Parathyroid adenoma (tissue), 2 donors: Measurements from ENCODE around the gene BCL11B.
A peak's percentile ranks its signal among the peaks of the same experiment; 100 is the strongest.

ENCODE experiments used
- H2AFZ ChIP-seq: fragments of 300-600 bp; sonication (generic); one replicate; pipeline ENCODE4 v1.7.0; 2017; ENCODE audit warnings: antibody characterized with exemption, mild to moderate bottlenecking
- H3K27ac ChIP-seq: fragments of 300-600 bp; sonication (generic); one replicate; pipeline ENCODE4 v1.7.0; 2017
- H3K27me3 ChIP-seq: fragments of 300-600 bp; sonication (generic); one replicate; pipeline ENCODE4 v1.7.0; 2017; ENCODE audit warnings: low read length; ENCODE audit not compliant: control insufficient read depth, insufficient read depth
- H3K36me3 ChIP-seq: fragments of 300-600 bp; sonication (generic); one replicate; pipeline ENCODE4 v1.7.0; 2017; ENCODE audit warnings: low read length; ENCODE audit not compliant: control insufficient read depth, insufficient read depth
- H3K4me1 ChIP-seq: fragments of 300-600 bp; sonication (generic); one replicate; pipeline ENCODE4 v1.7.0; 2017; ENCODE audit warnings: control low read depth
- H3K4me2 ChIP-seq: fragments of 300-600 bp; sonication (generic); one replicate; pipeline ENCODE4 v1.7.0; 2017; ENCODE audit warnings: low read length
- H3K4me3 ChIP-seq: fragments of 300-600 bp; sonication (generic); one replicate; pipeline ENCODE4 v1.7.0; 2017; ENCODE audit warnings: low read depth, low read length
- H3K79me2 ChIP-seq: fragments of 300-600 bp; sonication (generic); one replicate; pipeline ENCODE4 v1.7.0; 2017; ENCODE audit warnings: control low read depth
- H3K9ac ChIP-seq: fragments of 300-600 bp; sonication (generic); one replicate; pipeline ENCODE4 v1.7.0; 2017; ENCODE audit warnings: mild to moderate bottlenecking
- H3K9me3 ChIP-seq: fragments of 300-600 bp; sonication (generic); one replicate; pipeline ENCODE4 v1.7.0; 2017; ENCODE audit warnings: low read length; ENCODE audit not compliant: control insufficient read depth
- TF ChIP-seq, protein P1 (sequence below): fragments of 300-600 bp; sonication (generic); IDR thresholded peaks from one replicate; pipeline ENCODE4 v1.7.0; 2017; ENCODE audit warnings: antibody characterized with exemption, mild to moderate bottlenecking
- donor health status: primary hyperparathyroidism.

Gene BCL11B

DNA sequence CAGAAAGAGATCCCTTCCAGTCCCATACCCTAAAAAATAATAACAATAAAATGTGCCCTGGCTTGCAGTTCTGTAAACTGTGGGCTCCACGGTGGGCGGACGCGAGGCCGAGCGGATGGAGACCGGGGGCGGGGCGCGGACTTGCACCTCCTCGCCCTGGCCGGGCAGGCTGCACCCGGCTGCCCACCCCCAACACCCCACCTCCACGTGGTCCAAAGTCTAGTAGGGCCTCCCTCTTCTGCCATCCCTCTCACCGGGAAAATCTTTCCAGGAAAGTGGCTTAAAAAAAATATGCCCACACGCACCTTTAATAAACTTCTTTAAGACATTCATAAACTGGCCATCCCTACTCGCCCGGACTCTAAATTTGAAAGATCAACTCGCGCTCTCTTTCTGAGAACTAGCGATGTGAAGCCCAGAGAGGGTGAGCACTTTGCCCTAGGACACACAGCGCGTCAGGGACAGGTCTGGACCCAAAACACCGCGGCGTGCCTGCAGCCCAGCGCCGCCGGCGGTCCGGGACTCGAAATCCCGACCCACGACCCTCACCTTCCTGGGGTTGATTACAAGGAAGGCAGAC is 1.9 kb upstream of the BCL11B start:
- no peaks in the 10 kb centered on the region for H3K79me2 ChIP-seq
- no peak overlapping the region for H3K9ac ChIP-seq
- H3K4me2 ChIP-seq: peak overlapping the region; percentile 50
- no peak overlapping the region for H2AFZ ChIP-seq
- H3K36me3 ChIP-seq: no peaks in the 10 kb centered on the region
- H3K9me3 ChIP-seq: no peaks in the 10 kb centered on the region
- H3K4me3 ChIP-seq: peak overlapping the region; percentile 22
- no peaks in the 10 kb centered on the region for H3K4me1 ChIP-seq
- no peaks in the 10 kb centered on the region for H3K27me3 ChIP-seq
- no peak overlapping the region for H3K27ac ChIP-seq
- TF ChIP-seq, protein P1, sequence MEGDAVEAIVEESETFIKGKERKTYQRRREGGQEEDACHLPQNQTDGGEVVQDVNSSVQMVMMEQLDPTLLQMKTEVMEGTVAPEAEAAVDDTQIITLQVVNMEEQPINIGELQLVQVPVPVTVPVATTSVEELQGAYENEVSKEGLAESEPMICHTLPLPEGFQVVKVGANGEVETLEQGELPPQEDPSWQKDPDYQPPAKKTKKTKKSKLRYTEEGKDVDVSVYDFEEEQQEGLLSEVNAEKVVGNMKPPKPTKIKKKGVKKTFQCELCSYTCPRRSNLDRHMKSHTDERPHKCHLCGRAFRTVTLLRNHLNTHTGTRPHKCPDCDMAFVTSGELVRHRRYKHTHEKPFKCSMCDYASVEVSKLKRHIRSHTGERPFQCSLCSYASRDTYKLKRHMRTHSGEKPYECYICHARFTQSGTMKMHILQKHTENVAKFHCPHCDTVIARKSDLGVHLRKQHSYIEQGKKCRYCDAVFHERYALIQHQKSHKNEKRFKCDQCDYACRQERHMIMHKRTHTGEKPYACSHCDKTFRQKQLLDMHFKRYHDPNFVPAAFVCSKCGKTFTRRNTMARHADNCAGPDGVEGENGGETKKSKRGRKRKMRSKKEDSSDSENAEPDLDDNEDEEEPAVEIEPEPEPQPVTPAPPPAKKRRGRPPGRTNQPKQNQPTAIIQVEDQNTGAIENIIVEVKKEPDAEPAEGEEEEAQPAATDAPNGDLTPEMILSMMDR: no peak

DNA sequence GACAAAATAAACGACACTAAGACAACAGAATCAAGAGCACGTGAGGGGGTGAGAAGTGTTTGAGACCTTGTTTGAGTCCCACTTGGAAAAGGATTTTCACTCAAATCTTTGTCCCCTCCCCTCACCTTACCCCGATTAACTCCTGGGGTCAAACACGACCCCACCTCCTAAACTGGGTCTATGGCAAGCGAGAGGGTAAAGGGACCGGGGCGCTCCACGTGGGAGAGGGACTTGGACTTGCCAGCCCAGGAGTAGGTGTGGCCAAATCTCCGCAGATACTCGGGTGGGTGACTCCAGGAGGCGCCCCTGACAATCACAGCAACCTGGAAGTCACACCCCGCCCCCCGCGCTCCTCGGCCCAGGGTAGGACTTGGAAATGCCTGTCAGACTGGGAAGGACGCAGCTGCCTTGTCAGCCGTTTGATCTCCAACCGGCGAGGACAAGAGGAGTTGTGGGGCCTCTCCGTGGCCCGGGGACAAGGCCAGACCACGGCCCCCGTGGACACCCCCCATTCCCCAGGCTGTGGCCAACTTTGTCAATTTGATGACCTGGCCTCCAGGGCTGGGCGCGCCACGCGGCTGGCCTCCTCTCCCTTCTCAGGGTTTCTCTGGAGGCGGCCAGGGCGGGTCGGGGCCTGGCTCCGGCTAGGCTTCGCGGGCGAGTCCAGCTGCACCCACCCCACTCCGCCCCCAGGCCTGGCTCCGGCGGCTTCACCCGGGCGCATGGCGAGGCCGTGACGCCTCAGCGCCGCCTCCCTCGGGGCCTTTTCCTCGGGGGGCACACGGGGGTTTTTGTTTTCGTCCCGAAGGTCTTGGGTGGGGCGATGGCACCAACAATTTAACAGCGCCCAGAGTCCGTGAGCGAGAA is 1.1 kb upstream of the BCL11B start:
- Histone ChIP-seq H2AFZ (no peak overlapping the region), H3K36me3 (no peaks in the 10 kb centered on the region), H3K4me1 (no peaks in the 10 kb centered on the region), H3K27ac (no peak overlapping the region), H3K9me3 (no peaks in the 10 kb centered on the region), H3K4me3 (no peak overlapping the region), H3K9ac (no peak overlapping the region), H3K27me3 (no peaks in the 10 kb centered on the region), H3K79me2 (no peaks in the 10 kb centered on the region), H3K4me2 (peak overlapping the region; percentile 50)
- TF ChIP-seq, protein P1: no peak

DNA sequence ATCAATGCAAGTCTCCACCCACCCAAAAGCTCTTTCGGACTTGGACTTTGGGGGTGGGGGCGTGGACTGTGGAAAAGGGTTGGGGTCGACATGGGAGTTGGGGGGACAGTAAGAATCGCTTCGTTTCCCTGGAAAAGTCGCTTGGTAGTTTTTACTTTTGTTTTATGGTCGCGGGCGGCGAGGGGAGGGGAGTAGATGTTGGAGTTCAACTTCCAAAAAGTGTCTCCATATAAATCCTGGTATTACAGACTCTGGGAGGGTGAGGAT is 568 bp upstream of the BCL11B start:
- TF ChIP-seq, protein P1: no peak
- H3K79me2 ChIP-seq: no peaks in the 10 kb centered on the region
- H3K4me1 ChIP-seq: no peaks in the 10 kb centered on the region
- no peak overlapping the region for H3K9ac ChIP-seq
- no peaks in the 10 kb centered on the region for H3K27me3 ChIP-seq
- peak overlapping the region; percentile 50 for H3K4me2 ChIP-seq
- no peak overlapping the region for H3K27ac ChIP-seq
- H3K9me3 ChIP-seq: no peaks in the 10 kb centered on the region
- no peaks in the 10 kb centered on the region for H3K36me3 ChIP-seq
- peak overlapping the region; percentile 3 for H3K4me3 ChIP-seq
- H2AFZ ChIP-seq: no peak overlapping the region

DNA sequence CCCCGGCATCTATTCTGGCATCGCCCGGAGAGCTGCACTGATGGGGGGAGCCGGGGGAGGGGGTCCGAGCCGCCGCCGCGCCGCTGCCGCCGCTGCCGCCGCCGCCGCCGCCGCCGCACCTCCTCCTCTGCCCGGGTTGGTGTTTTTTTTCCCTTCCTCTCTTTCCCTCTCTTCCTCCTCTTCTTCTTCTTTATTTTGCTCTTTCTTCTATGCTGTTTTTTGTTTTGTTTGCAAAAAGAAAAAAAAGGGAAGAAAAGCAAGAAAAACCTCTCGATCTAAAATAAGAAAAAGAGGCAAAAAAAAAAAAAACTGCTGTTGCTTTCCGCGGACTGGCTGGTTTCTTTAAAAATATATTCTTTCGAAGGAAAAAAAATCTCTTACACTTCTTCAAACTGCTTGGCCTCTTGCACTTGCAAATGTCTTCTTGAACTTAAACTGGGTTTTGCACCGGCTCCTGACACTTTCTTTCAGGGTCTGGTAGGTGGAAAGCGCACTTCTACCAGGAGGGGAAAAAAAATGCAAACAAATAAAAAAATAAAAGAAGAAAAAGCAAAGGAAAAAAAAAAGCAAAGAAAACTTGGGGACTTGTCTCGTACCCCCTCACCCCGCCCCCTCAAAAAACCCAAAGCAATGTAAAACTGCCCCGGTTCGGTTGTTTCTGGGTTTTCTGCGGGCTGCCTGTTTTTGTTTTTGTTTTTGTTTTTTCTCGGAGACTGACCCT is 616 bp downstream of the BCL11B start:
- Histone ChIP-seq H3K79me2 (no peaks in the 10 kb centered on the region), H2AFZ (no peak overlapping the region), H3K9ac (no peak overlapping the region), H3K4me3 (no peak overlapping the region), H3K4me1 (no peaks in the 10 kb centered on the region), H3K9me3 (no peaks in the 10 kb centered on the region), H3K27me3 (no peaks in the 10 kb centered on the region), H3K36me3 (no peaks in the 10 kb centered on the region), H3K27ac (no peak overlapping the region), H3K4me2 (peak overlapping the region; percentile 50)
- TF ChIP-seq, protein P1: no peak
